Measurements from ENCODE around the gene KIF26B.
"Not testable (repeated sequence)": the region's sequence is repeated elsewhere in the genome, so short reads cannot be mapped to it uniquely, and the experiment has no call there.

KIF26B gene

GRCh38 chr1:245388687-245389086 is 233.9 kb downstream of the KIF26B start:
- no peak for DNase-seq (ENCODE audit: low read depth in 2 of 2)

GRCh38 chr1:245389873-245390272 is 235.1 kb downstream of the KIF26B start:
- no peak for DNase-seq (ENCODE audit: low read depth in 2 of 2)

GRCh38 chr1:245390975-245391374 is 236.2 kb downstream of the KIF26B start:
- no peak for DNase-seq (ENCODE audit: low read depth in 2 of 2)

- no peak for DNase-seq (ENCODE audit: low read depth in 2 of 2)
Measured at GRCh38 chr1:245393694-245394093, 238.9 kb downstream of the KIF26B start.

GRCh38 chr1:245395680-245396079 is 240.9 kb downstream of the KIF26B start:
- DNase-seq (ENCODE audit: low read depth in 2 of 2) = no peak

- no peak for DNase-seq (ENCODE audit: low read depth in 2 of 2)
Measured at GRCh38 chr1:245396615-245397014, 241.8 kb downstream of the KIF26B start.

- no peak for DNase-seq (ENCODE audit: low read depth in 2 of 2)
Measured at GRCh38 chr1:245397771-245398170, 243.0 kb downstream of the KIF26B start.

GRCh38 chr1:245398180-245398579 is 243.4 kb downstream of the KIF26B start:
- DNase-seq (ENCODE audit: low read depth in 2 of 2) = no peak

- no peak for DNase-seq (ENCODE audit: low read depth in 2 of 2)
Measured at GRCh38 chr1:245401881-245402587, 247.2 kb downstream of the KIF26B start.

- not testable (repeated sequence) for DNase-seq (ENCODE audit: low read depth in 2 of 2)
Measured at GRCh38 chr1:245402998-245403397, 248.2 kb downstream of the KIF26B start.

- no peak for DNase-seq (ENCODE audit: low read depth in 2 of 2)
Measured at GRCh38 chr1:245404527-245404926, 249.7 kb downstream of the KIF26B start.

GRCh38 chr1:245404952-245405351 is 250.2 kb downstream of the KIF26B start:
- DNase-seq (ENCODE audit: low read depth in 2 of 2) = no peak

- DNase-seq (ENCODE audit: low read depth in 2 of 2) = no peak
Measured at GRCh38 chr1:245406426-245406825, 251.6 kb downstream of the KIF26B start.

GRCh38 chr1:245407983-245408382 is 253.2 kb downstream of the KIF26B start:
- DNase-seq (ENCODE audit: low read depth in 2 of 2) = no peak

- no peak for DNase-seq (ENCODE audit: low read depth in 2 of 2)
Measured at GRCh38 chr1:245409341-245410195, 254.8 kb downstream of the KIF26B start.

GRCh38 chr1:245411245-245412036 is 256.7 kb downstream of the KIF26B start:
- DNase-seq (ENCODE audit: low read depth in 2 of 2) = no peak

- no peak for DNase-seq (ENCODE audit: low read depth in 2 of 2)
Measured at GRCh38 chr1:245412306-245412705, 257.5 kb downstream of the KIF26B start.

GRCh38 chr1:245416781-245417180 is 262.0 kb downstream of the KIF26B start:
- DNase-seq (ENCODE audit: low read depth in 2 of 2) = no peak

GRCh38 chr1:245418077-245418476 is 263.3 kb downstream of the KIF26B start:
- DNase-seq (ENCODE audit: low read depth in 2 of 2) = no peak

- no peak for DNase-seq (ENCODE audit: low read depth in 2 of 2)
Measured at GRCh38 chr1:245419461-245419978, 264.7 kb downstream of the KIF26B start.

GRCh38 chr1:245419989-245420388 is 265.2 kb downstream of the KIF26B start:
- no peak for DNase-seq (ENCODE audit: low read depth in 2 of 2)

GRCh38 chr1:245420926-245421325 is 266.1 kb downstream of the KIF26B start:
- DNase-seq (ENCODE audit: low read depth in 2 of 2) = no peak
